HepG2 (cell line): ENCODE results near the gene HNRNPF. TPM values are rescaled to one million over a fixed set of nuclear protein-coding genes. Genes with fewer than 3 reads are reported as not detected.

ENCODE experiments used
- ATAC-seq: fragments of 200-7000 bp; cut with Tn5 transposase; 3 replicates; pipeline ENCODE4 v1.9.1; 2020; ENCODE audit warnings: mild to moderate bottlenecking, moderate library complexity
- BruUV-seq: library from RNA; stranded (reverse); fragments of 400-500 nt; replicated peaks from 2 replicates; lab custom pipeline; 2021; lab: Mats Ljungman, UMichigan
- CTCF ChIA-PET: fragments of 300-600 bp; formaldehyde crosslinking; extraction: SDS; loops from one replicate; lab custom pipeline; 2021; ENCODE audit warnings: low total read pairs, inconsistent platforms, low intra/inter-chr PET ratio; lab: Yijun Ruan, JAX
- POLR2A ChIA-PET: fragments of 350-600 bp; sonication (Branson Sonifier 250); formaldehyde crosslinking; loops from one replicate; lab custom pipeline; 2020; ENCODE audit warnings: antibody characterized with exemption, inconsistent platforms; lab: Yijun Ruan, JAX
- DNase-seq: peaks from one replicate; pipeline ENCODE4 v3.0.0-alpha.2; 2015; ENCODE audit warnings: low spot score
- FAIRE-seq: peaks from 3 replicates; lab custom pipeline; 2011; peaks lifted over from hg19 to GRCh38; lab: Jason Lieb, UNC
- H2AFZ ChIP-seq: one replicate; pipeline ENCODE4 v1.6.1; 2011; ENCODE audit warnings: low read length, inconsistent platforms
- H3K27ac ChIP-seq: fragments of 300-600 bp; 3 replicates; pipeline ENCODE4 v1.8.0; 2011; ENCODE audit warnings: mixed run types, mild to moderate bottlenecking, mixed read lengths, low read length, inconsistent platforms; ENCODE audit not compliant: insufficient read depth; ENCODE audit errors: extremely low read length
- H3K27me3 ChIP-seq, 2 experiments: fragments of 200-600 bp in 1 of 2; 2 replicates in 1 of 2; 3 replicates in 1 of 2; pipeline versions ENCODE4 v1.6.0 to v1.8.0; 2011; ENCODE audit warnings: low read length in 2 of 2, mild to moderate bottlenecking in 2 of 2, moderate library complexity in 2 of 2, inconsistent platforms in 1 of 2; ENCODE audit not compliant: insufficient read depth in 2 of 2, control insufficient read depth in 1 of 2
- H3K36me3 ChIP-seq, 2 experiments: fragments of 200-600 bp in 1 of 2; replicated peaks in 1 of 2; 2 replicates in 1 of 2; 3 replicates in 1 of 2; pipeline versions ENCODE4 v1.5.1 to v1.8.0; 2011; ENCODE audit warnings: low read length in 2 of 2, inconsistent platforms in 1 of 2; ENCODE audit not compliant: insufficient read depth in 2 of 2, control insufficient read depth in 1 of 2
- H3K4me1 ChIP-seq: 2 replicates; pipeline ENCODE4 v1.5.1; 2012; ENCODE audit warnings: low read length, inconsistent platforms; ENCODE audit not compliant: insufficient read depth
- H3K4me2 ChIP-seq: 2 replicates; pipeline ENCODE4 v1.6.0; 2011; ENCODE audit warnings: low read depth, low read length, inconsistent platforms
- H3K4me3 ChIP-seq, 3 experiments: fragments of 200-600 bp in 1 of 3; sonication (generic), shearing (Covaris generic) in 1 of 3; replicated peaks in 1 of 3; 2 replicates each; pipeline ENCODE4 v1.5.1; 2011 to 2016; ENCODE audit warnings: low read length in 3 of 3, inconsistent platforms in 2 of 3, low read depth in 2 of 3, mild to moderate bottlenecking in 2 of 3, control low read depth in 1 of 3, mixed read lengths in 1 of 3; ENCODE audit not compliant: insufficient read depth in 1 of 3
- H3K79me2 ChIP-seq: one replicate; pipeline ENCODE4 v1.6.1; 2011; ENCODE audit warnings: low read length, inconsistent platforms; ENCODE audit not compliant: insufficient read depth
- H3K9ac ChIP-seq: 2 replicates; pipeline ENCODE4 v1.6.0; 2011; ENCODE audit warnings: mild to moderate bottlenecking, low read depth, low read length, inconsistent platforms; ENCODE audit not compliant: insufficient read depth
- H3K9me3 ChIP-seq: 2 replicates; pipeline ENCODE4 v1.5.1; 2012; ENCODE audit warnings: mild to moderate bottlenecking, low read length
- H4K20me1 ChIP-seq: 2 replicates; pipeline ENCODE4 v1.6.0; 2011; ENCODE audit warnings: inconsistent platforms, mild to moderate bottlenecking, low read length, moderate library complexity; ENCODE audit not compliant: insufficient read depth
- FOXK2 ChIP-seq: fragments of 450-650 bp; IDR thresholded peaks from 2 replicates; pipeline ENCODE4 v1.6.1; 2016
- KAT8 ChIP-seq: IDR thresholded peaks from 2 replicates; pipeline ENCODE4 v1.6.1; 2016; ENCODE audit warnings: missing genetic modification reagents, missing compliant biosample characterization
- PTBP1 ChIP-seq: fragments of 200-400 bp; formaldehyde crosslinking; IDR thresholded peaks from 2 replicates; pipeline ENCODE4 v1.6.1; 2018; ENCODE audit warnings: low read length, low read depth; ENCODE audit not compliant: poor library complexity, severe bottlenecking
- SETDB1 ChIP-seq: sonication (generic); formaldehyde crosslinking; IDR thresholded peaks from 2 replicates; pipeline ENCODE4 v1.5.1; 2020; ENCODE audit warnings: missing genetic modification reagents, mild to moderate bottlenecking, borderline replicate concordance
- SMYD3 ChIP-seq: sonication (generic); formaldehyde crosslinking; IDR thresholded peaks from 2 replicates; pipeline ENCODE4 v1.8.1; 2023; ENCODE audit warnings: mild to moderate bottlenecking, missing genetic modification reagents
- ZNF629 ChIP-seq: sonication (generic); formaldehyde crosslinking; conservative IDR thresholded peaks from 2 replicates; pipeline ENCODE4 v1.5.0; 2020; ENCODE audit warnings: missing genetic modification reagents
- WGBS: methylation state at CpG from one replicate; pipeline ENCODE4 v1.1.6; 2017; ENCODE audit warnings: low lambda C conversion rate; 5-methylcytosine and 5-hydroxymethylcytosine counted together
- in situ Hi-C: cut with HindIII; loops from 2 replicates; pipeline ENCODE4 v1.10.0; 2017; ENCODE audit warnings: low pct_unique_long_range_greater_than_20kb; ENCODE audit not compliant: extremely low pct_ligation_motif_present
- intact Hi-C: fragments of 100-400 bp; cut with micrococcal nuclease; formaldehyde crosslinking; loops from one replicate; pipeline ENCODE4 v1.10.0; 2022; ENCODE audit not compliant: unreplicated experiment
- polyA plus RNA-seq, 8 experiments: library from polyadenylated mRNA; depleted of rRNA in 3 of 8; stranded (reverse) in 7 of 8; unstranded in 1 of 8; fragments of >200 nt; fragmentation: Illumina TruSeq in 4 of 8; extraction: Trizol in 4 of 8; gene quantifications; 2 replicates each; pipeline versions ENCODE4 v1.2.1 to v1.2.3, GENCODE V29; 2011 to 2016; ENCODE audit warnings: low read depth in 4 of 8, missing spikeins in 1 of 8, mixed read lengths in 1 of 8; ENCODE audit not compliant: insufficient read depth in 1 of 8
- total RNA-seq, 5 experiments: library from RNA; depleted of rRNA; stranded (reverse); fragments of >200 nt; fragmentation: Illumina TruSeq; extraction: Trizol; gene quantifications; 2 replicates each; pipeline ENCODE4 v1.2.3, GENCODE V29; 2016; ENCODE audit warnings: low read depth in 1 of 5
- TF ChIP-seq, protein P1 (sequence below): sonication (generic); formaldehyde crosslinking; IDR thresholded peaks from 2 replicates; pipeline ENCODE4 v1.8.0; 2022; ENCODE audit warnings: low read depth, missing genetic modification reagents
- TF ChIP-seq, protein P2 (sequence below): sonication (generic); formaldehyde crosslinking; IDR thresholded peaks from 2 replicates; pipeline ENCODE4 v1.4.0; 2020; ENCODE audit warnings: missing genetic modification reagents, mild to moderate bottlenecking, borderline replicate concordance
- TF ChIP-seq, protein P3 (sequence below): sonication (generic); formaldehyde crosslinking; IDR thresholded peaks from 2 replicates; pipeline ENCODE4 v1.5.0; 2020; ENCODE audit warnings: missing genetic modification reagents
- TF ChIP-seq, protein P4 (sequence below): sonication (generic); formaldehyde crosslinking; IDR thresholded peaks from 2 replicates; pipeline ENCODE4 v1.8.0; 2022; ENCODE audit warnings: mild to moderate bottlenecking, missing genetic modification reagents, moderate library complexity

Gene HNRNPF
- total and polyA plus RNA-seq, 2 of the 13 experiments (the other 11 are each of a cell fraction or from before 2014, with no cell fraction given): 166 to 308 TPM

DNA sequence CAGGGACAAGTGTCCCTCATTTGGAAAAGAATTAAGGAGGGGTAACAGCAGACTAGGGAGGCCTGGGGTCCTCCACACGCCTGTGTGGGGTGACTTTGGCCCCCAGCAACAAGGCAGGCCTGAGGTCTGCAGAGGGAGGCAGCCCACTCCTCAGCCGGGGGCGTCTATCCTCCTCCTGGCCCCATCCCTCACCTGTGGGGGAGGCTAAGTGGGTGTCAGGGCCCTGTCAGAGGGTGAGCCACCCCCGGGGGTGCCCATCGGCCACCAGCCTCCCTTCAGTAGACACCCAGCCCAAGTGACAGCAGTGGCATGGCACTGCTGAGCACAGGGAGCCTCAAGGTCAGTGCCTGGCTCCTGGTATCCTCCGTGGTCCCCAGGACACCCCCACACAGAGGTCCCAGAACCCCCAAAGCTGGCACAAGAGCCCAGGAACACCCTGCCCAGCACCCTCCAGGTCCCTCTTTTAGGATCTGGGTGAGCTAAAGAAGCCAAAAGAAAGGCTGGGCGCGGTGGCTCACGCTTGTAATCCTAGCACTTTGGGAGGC lies 38.2 kb downstream of the HNRNPF start:
- POLR2A ChIA-PET: no interaction called here
- no peak overlapping the region for H3K4me3 ChIP-seq
- TF ChIP-seq SMYD3 (no peak), ZNF629 (CRISPR knock-in tag) (no peak)
- TF ChIP-seq, all 625 proteins: peak for 0
- in situ Hi-C loops (no loop called here), intact Hi-C loops (no loop called here)
- H3K4me1 ChIP-seq: no peaks in the 10 kb centered on the region
- DNase-seq (no peak), ATAC-seq (no peak), FAIRE-seq (no peak)
- CTCF ChIA-PET: no interaction called here
- H3K9me3 ChIP-seq: no peaks in the 10 kb centered on the region
- no peaks in the 10 kb centered on the region for H3K79me2 ChIP-seq
- peaks cover 0 to 6% of the 10 kb centered on the region in 2 experiments; a peak in 1 of 5 replicates for H3K27me3 ChIP-seq
- no peaks in the 10 kb centered on the region for H3K36me3 ChIP-seq
- H4K20me1 ChIP-seq: no peaks in the 10 kb centered on the region
- BruUV-seq: no TSS peak
- 77% methylated on average over 3 of the region's 9 CpGs for WGBS
- no peak overlapping the region for H3K27ac ChIP-seq
- H3K4me2 ChIP-seq: no peak overlapping the region
- no peak overlapping the region for H2AFZ ChIP-seq
- H3K9ac ChIP-seq: no peak overlapping the region

DNA sequence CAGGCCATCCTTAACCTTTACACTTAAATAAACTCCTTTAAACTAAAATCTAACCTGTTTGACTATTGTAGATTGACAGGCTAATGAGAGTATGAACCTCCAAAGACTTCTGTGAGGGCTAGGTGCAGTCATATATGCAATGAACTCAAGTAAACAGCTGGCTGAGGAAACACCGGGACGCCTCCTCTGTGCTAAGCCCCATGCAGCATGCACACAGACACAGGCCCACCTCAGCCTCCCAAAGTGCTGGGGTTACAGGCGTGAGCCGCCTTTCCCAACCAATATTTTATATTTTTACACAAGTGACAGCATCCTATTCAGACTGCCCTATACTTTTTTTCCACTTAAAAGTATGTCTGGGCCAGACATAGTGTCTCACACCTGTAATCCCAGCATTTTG lies 39.1 kb downstream of the HNRNPF start:
- TF ChIP-seq, protein P1, sequence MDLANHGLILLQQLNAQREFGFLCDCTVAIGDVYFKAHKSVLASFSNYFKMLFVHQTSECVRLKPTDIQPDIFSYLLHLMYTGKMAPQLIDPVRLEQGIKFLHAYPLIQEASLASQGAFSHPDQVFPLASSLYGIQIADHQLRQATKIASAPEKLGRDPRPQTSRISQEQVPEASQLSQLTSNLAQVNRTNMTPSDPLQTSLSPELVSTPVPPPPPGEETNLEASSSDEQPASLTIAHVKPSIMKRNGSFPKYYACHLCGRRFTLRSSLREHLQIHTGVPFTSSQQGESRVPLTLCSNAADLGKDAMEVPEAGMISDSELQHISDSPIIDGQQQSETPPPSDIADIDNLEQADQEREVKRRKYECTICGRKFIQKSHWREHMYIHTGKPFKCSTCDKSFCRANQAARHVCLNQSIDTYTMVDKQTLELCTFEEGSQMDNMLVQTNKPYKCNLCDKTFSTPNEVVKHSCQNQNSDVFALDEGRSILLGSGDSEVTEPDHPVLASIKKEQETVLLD (CRISPR knock-in tag): no peak
- TF ChIP-seq FOXK2 (no peak), PTBP1 (no peak), KAT8 (CRISPR knock-in tag) (no peak), SETDB1 (CRISPR knock-in tag) (no peak)
- TF ChIP-seq, protein P2, sequence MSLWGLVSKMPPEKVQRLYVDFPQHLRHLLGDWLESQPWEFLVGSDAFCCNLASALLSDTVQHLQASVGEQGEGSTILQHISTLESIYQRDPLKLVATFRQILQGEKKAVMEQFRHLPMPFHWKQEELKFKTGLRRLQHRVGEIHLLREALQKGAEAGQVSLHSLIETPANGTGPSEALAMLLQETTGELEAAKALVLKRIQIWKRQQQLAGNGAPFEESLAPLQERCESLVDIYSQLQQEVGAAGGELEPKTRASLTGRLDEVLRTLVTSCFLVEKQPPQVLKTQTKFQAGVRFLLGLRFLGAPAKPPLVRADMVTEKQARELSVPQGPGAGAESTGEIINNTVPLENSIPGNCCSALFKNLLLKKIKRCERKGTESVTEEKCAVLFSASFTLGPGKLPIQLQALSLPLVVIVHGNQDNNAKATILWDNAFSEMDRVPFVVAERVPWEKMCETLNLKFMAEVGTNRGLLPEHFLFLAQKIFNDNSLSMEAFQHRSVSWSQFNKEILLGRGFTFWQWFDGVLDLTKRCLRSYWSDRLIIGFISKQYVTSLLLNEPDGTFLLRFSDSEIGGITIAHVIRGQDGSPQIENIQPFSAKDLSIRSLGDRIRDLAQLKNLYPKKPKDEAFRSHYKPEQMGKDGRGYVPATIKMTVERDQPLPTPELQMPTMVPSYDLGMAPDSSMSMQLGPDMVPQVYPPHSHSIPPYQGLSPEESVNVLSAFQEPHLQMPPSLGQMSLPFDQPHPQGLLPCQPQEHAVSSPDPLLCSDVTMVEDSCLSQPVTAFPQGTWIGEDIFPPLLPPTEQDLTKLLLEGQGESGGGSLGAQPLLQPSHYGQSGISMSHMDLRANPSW (CRISPR knock-in tag): no peak
- TF ChIP-seq, protein P3, sequence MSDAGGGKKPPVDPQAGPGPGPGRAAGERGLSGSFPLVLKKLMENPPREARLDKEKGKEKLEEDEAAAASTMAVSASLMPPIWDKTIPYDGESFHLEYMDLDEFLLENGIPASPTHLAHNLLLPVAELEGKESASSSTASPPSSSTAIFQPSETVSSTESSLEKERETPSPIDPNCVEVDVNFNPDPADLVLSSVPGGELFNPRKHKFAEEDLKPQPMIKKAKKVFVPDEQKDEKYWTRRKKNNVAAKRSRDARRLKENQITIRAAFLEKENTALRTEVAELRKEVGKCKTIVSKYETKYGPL (CRISPR knock-in tag): no peak
- TF ChIP-seq, protein P4, sequence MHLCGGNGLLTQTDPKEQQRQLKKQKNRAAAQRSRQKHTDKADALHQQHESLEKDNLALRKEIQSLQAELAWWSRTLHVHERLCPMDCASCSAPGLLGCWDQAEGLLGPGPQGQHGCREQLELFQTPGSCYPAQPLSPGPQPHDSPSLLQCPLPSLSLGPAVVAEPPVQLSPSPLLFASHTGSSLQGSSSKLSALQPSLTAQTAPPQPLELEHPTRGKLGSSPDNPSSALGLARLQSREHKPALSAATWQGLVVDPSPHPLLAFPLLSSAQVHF (CRISPR knock-in tag): no peak

More for the DNA sequence above, 39.1 kb downstream of the HNRNPF start:
- H3K4me1 ChIP-seq: no peaks in the 10 kb centered on the region
- POLR2A ChIA-PET: no interaction called here
- no peaks in the 10 kb centered on the region for H3K9me3 ChIP-seq
- FAIRE-seq (no peak), ATAC-seq (no peak), DNase-seq (no peak)
- H3K27ac ChIP-seq: no peak overlapping the region
- in situ Hi-C loops (no loop called here), intact Hi-C loops (no loop called here)
- 46% methylated on average over 4 of the region's 4 CpGs for WGBS
- no peak overlapping the region for H2AFZ ChIP-seq
- BruUV-seq: no TSS peak
- no peaks in the 10 kb centered on the region for H3K79me2 ChIP-seq
- no peak overlapping the region for H3K9ac ChIP-seq
- H3K27me3 ChIP-seq: peaks cover 0 to 6% of the 10 kb centered on the region in 2 experiments; a peak in 1 of 5 replicates
- H3K4me2 ChIP-seq: no peak overlapping the region
- no peaks in the 10 kb centered on the region for H4K20me1 ChIP-seq
- no peaks in the 10 kb centered on the region for H3K36me3 ChIP-seq
- CTCF ChIA-PET: no interaction called here
- H3K4me3 ChIP-seq: no peak overlapping the region
